Epithelial cell of proximal tubule (primary cell): ENCODE data around the gene PNP. TPM values are rescaled to one million over a fixed set of nuclear protein-coding genes. Genes with fewer than 3 reads are reported as not detected.

Experiments used
- DNase-seq: peaks from one replicate; pipeline ENCODE4 v3.0.0-alpha.2; 2011; ENCODE audit warnings: low read depth
- H3K4me3 ChIP-seq: 2 replicates; pipeline ENCODE4 v1.5.1; 2011; ENCODE audit warnings: low read depth, mild to moderate bottlenecking, low read length
- CTCF ChIP-seq: conservative IDR thresholded peaks from 2 replicates; pipeline ENCODE4 v1.5.1; 2012; ENCODE audit warnings: low read depth, mild to moderate bottlenecking, low read length
- total RNA-seq: library from RNA; depleted of rRNA; stranded (reverse); fragments of >200 nt; gene quantifications from 2 replicates; pipeline ENCODE4 v1.2.3, GENCODE V29; 2015

The PNP gene
- total RNA-seq, 1 donor from 2014 or later: 152 TPM

DNA sequence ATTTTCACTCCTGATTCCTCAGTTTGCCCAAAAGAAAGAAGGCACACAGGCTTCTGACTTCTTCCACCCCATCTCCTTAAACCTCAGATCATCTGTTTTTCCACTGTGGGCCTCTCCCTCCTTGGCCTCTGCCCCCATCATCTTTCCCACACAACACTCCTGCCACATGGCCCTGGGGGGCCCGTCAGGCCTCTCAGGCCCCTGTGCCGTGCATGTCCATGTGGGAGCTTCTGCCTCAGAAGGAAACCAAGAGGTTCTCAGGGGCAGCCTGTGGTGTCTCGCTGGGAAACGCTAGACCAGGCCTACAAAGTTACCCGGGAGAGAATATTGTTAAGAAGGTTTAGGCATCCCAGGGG is 41.2 kb upstream of the PNP start:
- no peak overlapping the region for H3K4me3 ChIP-seq
- DNase-seq: no peak
- TF ChIP-seq CTCF: no peak

DNA sequence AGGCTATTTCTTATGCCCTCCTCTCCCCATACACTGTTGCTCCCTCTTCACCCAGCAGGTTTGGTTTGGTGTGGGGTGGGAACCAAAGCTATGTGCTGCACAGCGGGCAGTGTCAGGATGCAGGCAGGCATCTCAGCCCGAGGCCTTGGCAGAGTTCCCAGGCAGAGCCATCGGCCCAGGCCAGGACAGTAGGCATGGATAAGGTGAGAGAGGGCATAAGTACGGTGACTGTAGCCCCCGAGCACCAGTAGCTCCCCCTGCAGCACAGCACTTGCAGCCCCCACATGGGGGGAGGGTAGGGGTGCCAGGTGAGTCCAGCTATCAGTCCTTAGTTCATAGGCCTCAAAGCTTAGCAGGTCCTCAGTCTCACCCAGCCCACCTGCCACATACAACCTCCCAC is 40.4 kb upstream of the PNP start:
- no peak for TF ChIP-seq CTCF
- H3K4me3 ChIP-seq: no peak overlapping the region
- no peak for DNase-seq

DNA sequence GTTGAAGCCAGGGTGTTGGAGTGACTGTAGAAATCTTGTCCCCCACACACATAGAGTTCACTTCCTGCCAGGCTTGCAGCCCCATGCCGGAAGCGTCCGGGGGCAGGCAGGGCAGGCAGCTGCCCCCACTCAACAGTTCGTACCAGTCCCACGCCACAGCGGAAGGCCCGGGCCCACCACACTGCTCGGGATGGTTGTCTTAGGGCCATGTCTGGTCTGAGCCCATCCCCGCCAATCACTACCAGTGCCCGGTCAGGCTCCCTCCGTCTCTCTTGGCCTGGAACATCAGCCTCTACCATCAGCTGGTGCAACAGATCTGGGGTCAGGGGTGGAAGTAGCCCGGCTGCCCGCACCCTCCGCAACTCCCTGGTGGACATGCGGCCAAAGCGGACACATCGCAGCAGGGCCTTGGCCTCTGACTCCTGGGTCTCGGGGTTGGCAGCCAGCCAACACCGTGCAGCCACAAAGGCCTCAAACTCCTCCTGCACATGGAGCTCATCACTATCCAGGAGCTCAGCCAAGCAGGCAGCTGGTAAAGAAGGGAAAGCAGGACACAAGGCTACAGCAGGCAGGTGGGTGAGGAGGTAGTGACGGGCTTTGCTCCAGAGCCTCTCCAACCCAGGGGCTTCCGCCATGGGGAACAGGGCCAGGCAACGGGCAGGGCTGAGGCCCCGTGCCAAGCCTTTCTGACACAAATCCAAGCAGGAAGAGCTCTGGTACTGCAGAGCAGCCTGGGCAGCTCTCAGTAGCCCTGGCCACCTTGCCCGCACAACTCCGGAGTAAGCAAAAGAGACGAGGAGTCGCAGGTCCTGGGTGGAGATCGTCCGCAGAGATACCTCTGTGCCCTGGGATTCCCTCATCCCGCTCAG is 39.2 kb upstream of the PNP start:
- no peak for TF ChIP-seq CTCF
- no peak for DNase-seq
- H3K4me3 ChIP-seq: no peak overlapping the region

- peak overlapping the region; percentile 37 for H3K4me3 ChIP-seq
- DNase-seq: no peak
- no peak for TF ChIP-seq CTCF
These were observed 34.3 kb upstream of the PNP start for GRCh38 chr14:20434701-20435581.

DNA sequence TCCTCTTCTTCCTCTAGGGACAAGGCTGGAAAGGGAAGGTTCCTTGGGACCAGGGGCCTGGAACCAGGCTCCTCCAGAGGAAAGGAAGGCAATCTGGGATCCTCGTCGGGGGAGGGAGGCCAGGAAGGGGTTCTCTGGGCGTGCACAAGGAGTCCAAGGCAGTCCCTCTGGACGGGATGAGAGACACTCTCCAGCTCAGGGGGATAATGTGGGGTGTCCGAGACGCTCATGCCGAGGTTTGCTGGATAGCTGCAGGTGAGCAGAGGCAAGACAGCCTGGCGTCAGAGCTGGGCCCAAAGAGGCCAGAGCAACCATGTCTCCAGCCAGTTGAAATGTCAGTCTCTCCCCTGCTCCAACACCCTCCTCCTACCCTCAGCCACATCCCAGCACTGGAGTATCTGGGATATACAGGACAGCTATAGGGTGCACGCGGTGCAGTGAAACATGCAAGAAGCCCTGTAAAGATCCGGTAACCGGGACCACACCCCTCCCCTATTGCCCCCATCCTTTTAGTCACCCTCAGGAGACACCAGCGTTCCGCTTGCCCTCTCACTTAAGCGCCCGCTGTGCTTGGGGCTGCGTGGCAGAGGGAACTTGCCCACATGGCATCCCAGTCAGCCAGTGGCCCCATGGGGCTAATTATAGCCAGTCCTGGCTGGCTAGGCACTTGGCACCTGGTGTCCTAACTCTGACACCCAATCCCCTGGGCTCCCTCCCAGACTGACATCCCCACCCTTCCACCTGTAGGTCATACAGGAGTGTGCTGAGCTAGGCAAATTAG is 33.4 kb upstream of the PNP start, which contains the start of gene KLHL33:
Gene KLHL33 (minus strand): TSS at position 585 of the 781 bp plus-strand sequence. CDS start 355 bp downstream, at position 230.
- no peak for TF ChIP-seq CTCF
- H3K4me3 ChIP-seq: peak within 1 kb of the TSS; percentile 37
- no peak for DNase-seq

GRCh38 chr14:20436363-20436755 is 32.8 kb upstream of the PNP start:
- no peak for TF ChIP-seq CTCF
- DNase-seq: no peak

More at GRCh38 chr14:20436363-20436755, 32.8 kb upstream of the PNP start:
- H3K4me3 ChIP-seq: no peak overlapping the region
